Measurements from ENCODE around the gene SLC44A4.
A peak's percentile ranks its signal among the peaks of the same experiment; 100 is the strongest.
"Not testable (repeated sequence)": the region's sequence is repeated elsewhere in the genome, so short reads cannot be mapped to it uniquely, and the experiment has no call there.

SLC44A4 gene

GRCh38 chr6:31870385-31870921 is 8.3 kb downstream of the SLC44A4 start:
- H4K12ac ChIP-seq (ENCODE audit: low read depth, low read length), result no peak overlapping the region
- DNase-seq, result no peak
- H3K79me2 ChIP-seq (ENCODE audit: control insufficient read depth, insufficient read depth, low read length, poor library complexity), result no peaks in the 10 kb centered on the region

GRCh38 chr6:31869343-31869742 is 9.5 kb downstream of the SLC44A4 start:
- no peak overlapping the region for H3K18ac ChIP-seq (ENCODE audit: low read length)
- no peaks in the 10 kb centered on the region for H3K79me2 ChIP-seq (ENCODE audit: control insufficient read depth, insufficient read depth, low read length, poor library complexity)
- H3K9ac ChIP-seq (ENCODE audit: low read length), result no peak overlapping the region
- DNase-seq, result no peak
- H3K27ac ChIP-seq (ENCODE audit: low read depth, low read length), result no peak overlapping the region
- H3K9me3 ChIP-seq (ENCODE audit: insufficient read depth, low read depth, low read length), result no peaks in the 10 kb centered on the region
- no peak overlapping the region for H2BK120ac ChIP-seq (ENCODE audit: insufficient read depth, low read length, poor library complexity)
- no peak overlapping the region for H3K23ac ChIP-seq (ENCODE audit: low read length)
- no peaks in the 10 kb centered on the region for H3K79me1 ChIP-seq (ENCODE audit: low read length)
- H3K36me3 ChIP-seq (ENCODE audit: control insufficient read depth in 1 of 2, insufficient read depth in 2 of 2, low read length in 2 of 2), result no peaks in the 10 kb centered on the region
- H4K8ac ChIP-seq (ENCODE audit: low read depth, low read length), result no peak overlapping the region
- peaks cover 11 to 25% of the 10 kb centered on the region in 2 experiments for H3K4me1 ChIP-seq (ENCODE audit: control insufficient read depth in 1 of 2, insufficient read depth in 2 of 2, low read length in 2 of 2)
- H3K4me2 ChIP-seq (ENCODE audit: low read length), result no peak overlapping the region
- H2BK12ac ChIP-seq (ENCODE audit: low read length), result no peak overlapping the region
- H3K27me3 ChIP-seq (ENCODE audit: insufficient read depth, low read length), result no peaks in the 10 kb centered on the region
- no peak overlapping the region for H3K4me3 ChIP-seq (ENCODE audit: low read depth, low read length)
- no CpG with 5 or more reads among the region's 8 CpGs for WGBS (ENCODE audit: extremely low coverage, insufficient coverage, insufficient read length)
- no peak overlapping the region for H3K14ac ChIP-seq (ENCODE audit: low read length)
- no peak overlapping the region for H2AK5ac ChIP-seq (ENCODE audit: low read length)
- no peak overlapping the region for H4K91ac ChIP-seq (ENCODE audit: low read depth, low read length)
- no peak overlapping the region for H2AFZ ChIP-seq (ENCODE audit: insufficient read depth, low read length, poor library complexity)
- H2BK5ac ChIP-seq (ENCODE audit: low read depth, low read length, poor library complexity), result no peak overlapping the region
- H3K4ac ChIP-seq (ENCODE audit: low read depth, low read length), result no peak overlapping the region
- no peak overlapping the region for H4K12ac ChIP-seq (ENCODE audit: low read depth, low read length)

More at GRCh38 chr6:31870385-31870921, 8.3 kb downstream of the SLC44A4 start:
- Histone ChIP-seq H4K8ac (ENCODE audit: low read depth, low read length) (no peak overlapping the region), H2AK5ac (ENCODE audit: low read length) (no peak overlapping the region), H3K27me3 (ENCODE audit: insufficient read depth, low read length) (no peaks in the 10 kb centered on the region), H3K9me3 (ENCODE audit: insufficient read depth, low read depth, low read length) (no peaks in the 10 kb centered on the region), H2BK5ac (ENCODE audit: low read depth, low read length, poor library complexity) (no peak overlapping the region), H2BK12ac (ENCODE audit: low read length) (no peak overlapping the region), H3K4me2 (ENCODE audit: low read length) (no peak overlapping the region), H2AFZ (ENCODE audit: insufficient read depth, low read length, poor library complexity) (no peak overlapping the region), H3K4me1 (ENCODE audit: control insufficient read depth in 1 of 2, insufficient read depth in 2 of 2, low read length in 2 of 2) (peaks cover 8 to 22% of the 10 kb centered on the region in 2 experiments), H3K14ac (ENCODE audit: low read length) (no peak overlapping the region), H3K9ac (ENCODE audit: low read length) (no peak overlapping the region), H3K4me3 (ENCODE audit: low read depth, low read length) (no peak overlapping the region), H3K4ac (ENCODE audit: low read depth, low read length) (no peak overlapping the region), H3K36me3 (ENCODE audit: control insufficient read depth in 1 of 2, insufficient read depth in 2 of 2, low read length in 2 of 2) (no peaks in the 10 kb centered on the region), H3K79me1 (ENCODE audit: low read length) (no peaks in the 10 kb centered on the region), H3K27ac (ENCODE audit: low read depth, low read length) (no peak overlapping the region), H4K91ac (ENCODE audit: low read depth, low read length) (no peak overlapping the region), H3K23ac (ENCODE audit: low read length) (no peak overlapping the region), H2BK120ac (ENCODE audit: insufficient read depth, low read length, poor library complexity) (no peak overlapping the region), H3K18ac (ENCODE audit: low read length) (no peak overlapping the region)
- no CpG with 5 or more reads among the region's 16 CpGs for WGBS (ENCODE audit: extremely low coverage, insufficient coverage, insufficient read length)

- H2AK5ac ChIP-seq (ENCODE audit: low read length); H3K27ac ChIP-seq (ENCODE audit: low read depth, low read length); H3K9me3 ChIP-seq (ENCODE audit: insufficient read depth, low read depth, low read length); H2BK5ac ChIP-seq (ENCODE audit: low read depth, low read length, poor library complexity); H3K4me2 ChIP-seq (ENCODE audit: low read length); DNase-seq; H3K9ac ChIP-seq (ENCODE audit: low read length); H4K12ac ChIP-seq (ENCODE audit: low read depth, low read length); H3K79me1 ChIP-seq (ENCODE audit: low read length); H3K23ac ChIP-seq (ENCODE audit: low read length); H3K36me3 ChIP-seq (ENCODE audit: control insufficient read depth in 1 of 2, insufficient read depth in 2 of 2, low read length in 2 of 2); H2BK12ac ChIP-seq (ENCODE audit: low read length); H4K91ac ChIP-seq (ENCODE audit: low read depth, low read length); H3K18ac ChIP-seq (ENCODE audit: low read length); H3K14ac ChIP-seq (ENCODE audit: low read length); H2AFZ ChIP-seq (ENCODE audit: insufficient read depth, low read length, poor library complexity); H3K4me3 ChIP-seq (ENCODE audit: low read depth, low read length); H4K8ac ChIP-seq (ENCODE audit: low read depth, low read length); H3K4ac ChIP-seq (ENCODE audit: low read depth, low read length); H3K27me3 ChIP-seq (ENCODE audit: insufficient read depth, low read length); H3K79me2 ChIP-seq (ENCODE audit: control insufficient read depth, insufficient read depth, low read length, poor library complexity); H2BK120ac ChIP-seq (ENCODE audit: insufficient read depth, low read length, poor library complexity): not testable (repeated sequence)
- peaks cover 11 to 22% of the 10 kb centered on the region in 2 experiments for H3K4me1 ChIP-seq (ENCODE audit: control insufficient read depth in 1 of 2, insufficient read depth in 2 of 2, low read length in 2 of 2)
- WGBS (ENCODE audit: extremely low coverage, insufficient coverage, insufficient read length), result no CpG with 5 or more reads among the region's 1 CpG
These were observed 10.2 kb downstream of the SLC44A4 start for GRCh38 chr6:31868658-31868971.

- no peak overlapping the region for H4K91ac ChIP-seq (ENCODE audit: low read depth, low read length)
- no peak overlapping the region for H2BK120ac ChIP-seq (ENCODE audit: insufficient read depth, low read length, poor library complexity)
- no peak overlapping the region for H3K4me3 ChIP-seq (ENCODE audit: low read depth, low read length)
- H2AFZ ChIP-seq (ENCODE audit: insufficient read depth, low read length, poor library complexity), result no peak overlapping the region
- H3K27me3 ChIP-seq (ENCODE audit: insufficient read depth, low read length), result no peaks in the 10 kb centered on the region
- H2BK12ac ChIP-seq (ENCODE audit: low read length), result no peak overlapping the region
- no peak overlapping the region for H4K8ac ChIP-seq (ENCODE audit: low read depth, low read length)
- H3K9me3 ChIP-seq (ENCODE audit: insufficient read depth, low read depth, low read length), result no peaks in the 10 kb centered on the region
- peaks cover 3 to 7% of the 10 kb centered on the region in 2 experiments for H3K36me3 ChIP-seq (ENCODE audit: control insufficient read depth in 1 of 2, insufficient read depth in 2 of 2, low read length in 2 of 2)
- no peak overlapping the region for H2AK5ac ChIP-seq (ENCODE audit: low read length)
- H3K18ac ChIP-seq (ENCODE audit: low read length), result no peak overlapping the region
- no peak overlapping the region for H3K4me2 ChIP-seq (ENCODE audit: low read length)
- H3K9ac ChIP-seq (ENCODE audit: low read length), result no peak overlapping the region
- H3K79me1 ChIP-seq (ENCODE audit: low read length), result peaks cover 8% of the 10 kb centered on the region
- peaks cover 6% of the 10 kb centered on the region for H3K79me2 ChIP-seq (ENCODE audit: control insufficient read depth, insufficient read depth, low read length, poor library complexity)
- peak; percentile 77 to 84 for DNase-seq
- no peak overlapping the region for H3K23ac ChIP-seq (ENCODE audit: low read length)
- no peak overlapping the region for H4K12ac ChIP-seq (ENCODE audit: low read depth, low read length)
- no peak overlapping the region for H3K4ac ChIP-seq (ENCODE audit: low read depth, low read length)
- no peak overlapping the region for H2BK5ac ChIP-seq (ENCODE audit: low read depth, low read length, poor library complexity)
- no CpG with 5 or more reads among the region's 21 CpGs for WGBS (ENCODE audit: extremely low coverage, insufficient coverage, insufficient read length)
- H3K4me1 ChIP-seq (ENCODE audit: control insufficient read depth in 1 of 2, insufficient read depth in 2 of 2, low read length in 2 of 2), result peaks cover 10 to 18% of the 10 kb centered on the region in 2 experiments
- peak overlapping the region; percentile 11 for H3K14ac ChIP-seq (ENCODE audit: low read length)
- no peak overlapping the region for H3K27ac ChIP-seq (ENCODE audit: low read depth, low read length)
These were observed 13.3 kb downstream of the SLC44A4 start for GRCh38 chr6:31865205-31866118.

Data from trophoblast cell (in vitro differentiated cells and primary cell).